Thoracic aorta (tissue), 2 donors: ENCODE results near the gene KPNA6. TPM values are rescaled to one million over a fixed set of nuclear protein-coding genes. Genes with fewer than 3 reads are reported as not detected.
"Not testable (repeated sequence)": the region's sequence is repeated elsewhere in the genome, so short reads cannot be mapped to it uniquely, and the experiment has no call there.

ENCODE experiments used
- ATAC-seq: fragments of 150-250 bp; one replicate; pipeline ENCODE4 v1.8.0; 2017; ENCODE audit warnings: low read depth; ENCODE audit not compliant: insufficient number of reproducible peaks, low FRiP score
- DNase-seq: peaks from one replicate; pipeline ENCODE4 v3.0.0-alpha.2; 2020; ENCODE audit warnings: low spot score
- H3K27ac ChIP-seq, 2 donors: fragments of 200-600 bp; sonication (generic); 1 replicate in 1 of 2; 2 replicates in 1 of 2; pipeline ENCODE4 v1.5.1; 2016; ENCODE audit warnings: mild to moderate bottlenecking in 2 of 2, moderate library complexity in 2 of 2
- H3K27me3 ChIP-seq: fragments of 200-600 bp; sonication (generic); replicated peaks from 2 replicates; pipeline ENCODE4 v1.6.0; 2016; ENCODE audit warnings: mild to moderate bottlenecking; ENCODE audit not compliant: insufficient read depth
- H3K36me3 ChIP-seq: fragments of 200-600 bp; sonication (generic); one replicate; pipeline ENCODE4 v1.5.1; 2016
- H3K4me1 ChIP-seq, 2 donors: fragments of 200-600 bp; sonication (generic); 1 replicate in 1 of 2; 2 replicates in 1 of 2; pipeline versions ENCODE4 v1.5.1 to v1.6.0; 2016; ENCODE audit warnings: low read depth in 2 of 2, mild to moderate bottlenecking in 1 of 2; ENCODE audit not compliant: control insufficient read depth in 1 of 2
- H3K4me3 ChIP-seq: fragments of 200-600 bp; sonication (generic); 2 replicates; pipeline ENCODE4 v1.5.1; 2016; ENCODE audit warnings: mild to moderate bottlenecking
- H3K9me3 ChIP-seq: fragments of 200-600 bp; sonication (generic); 2 replicates; pipeline ENCODE4 v1.5.1; 2016
- CTCF ChIP-seq: fragments of 200-600 bp; sonication (generic); IDR thresholded peaks from one replicate; pipeline ENCODE4 v1.5.1; 2019; ENCODE audit warnings: antibody characterized with exemption
- total RNA-seq, 2 donors: library from RNA; depleted of rRNA; stranded (reverse); fragments of >200 nt; gene quantifications; one replicate each; pipeline versions ENCODE4 v1.1.0 to v1.2.3, GENCODE V29; 2016

Gene KPNA6
- total RNA-seq, 2 donors from 2014 or later = 30.6 to 53.3 TPM

- H3K4me1 ChIP-seq = peaks cover 15 to 30% of the 10 kb centered on the region in 2 donors
- no peaks in the 10 kb centered on the region for H3K9me3 ChIP-seq
- ATAC-seq (peak; percentile 17), DNase-seq (no peak)
- H3K27ac ChIP-seq = peak overlapping the region; percentile 81 to 94
- no peaks in the 10 kb centered on the region for H3K27me3 ChIP-seq
- peak overlapping the region; percentile 85 for H3K4me3 ChIP-seq
- TF ChIP-seq CTCF = no peak
- peaks cover 21% of the 10 kb centered on the region for H3K36me3 ChIP-seq
Measured at GRCh38 chr1:32073299-32074229, 34.3 kb upstream of the KPNA6 start.

GRCh38 chr1:32074841-32075240 lies 33.0 kb upstream of the KPNA6 start:
- ATAC-seq (no peak), DNase-seq (no peak)
- H3K36me3 ChIP-seq = peaks cover 28% of the 10 kb centered on the region
- no peak for TF ChIP-seq CTCF
- no peaks in the 10 kb centered on the region for H3K27me3 ChIP-seq
- peaks cover 15 to 30% of the 10 kb centered on the region in 2 donors for H3K4me1 ChIP-seq
- H3K9me3 ChIP-seq = no peaks in the 10 kb centered on the region
- H3K4me3 ChIP-seq = no peak overlapping the region
- H3K27ac ChIP-seq = no peak overlapping the region

GRCh38 chr1:32077451-32077850 lies 30.4 kb upstream of the KPNA6 start:
- no peak for TF ChIP-seq CTCF
- ATAC-seq (no peak), DNase-seq (no peak)
- Histone ChIP-seq H3K27me3 (no peaks in the 10 kb centered on the region), H3K9me3 (no peaks in the 10 kb centered on the region), H3K4me1 (peaks cover 5 to 12% of the 10 kb centered on the region in 2 donors), H3K4me3 (no peak overlapping the region), H3K36me3 (peaks cover 28% of the 10 kb centered on the region), H3K27ac (no peak overlapping the region)

- H3K27ac ChIP-seq = no peak overlapping the region
- TF ChIP-seq CTCF = no peak
- H3K4me3 ChIP-seq = no peak overlapping the region
- H3K4me1 ChIP-seq = no peaks in the 10 kb centered on the region
- H3K27me3 ChIP-seq = no peaks in the 10 kb centered on the region
- peaks cover 36% of the 10 kb centered on the region for H3K36me3 ChIP-seq
- DNase-seq = no peak
- no peak for ATAC-seq
- H3K9me3 ChIP-seq = no peaks in the 10 kb centered on the region
Measured at GRCh38 chr1:32082022-32082421, 25.8 kb upstream of the KPNA6 start.

- DNase-seq, H3K27ac ChIP-seq, H3K4me3 ChIP-seq, H3K9me3 ChIP-seq, H3K4me1 ChIP-seq, H3K27me3 ChIP-seq, ATAC-seq: not testable (repeated sequence)
- H3K36me3 ChIP-seq = peaks cover 26% of the 10 kb centered on the region
Measured at GRCh38 chr1:32086381-32086780, 21.5 kb upstream of the KPNA6 start.
